GM18508 (cell line): Measurements from ENCODE around the gene LDLRAD3.

ENCODE experiments used
- ATAC-seq: cut with Tn5 transposase; IDR thresholded peaks from one replicate; pipeline ENCODE4 v1.9.1; 2021; ENCODE audit warnings: moderate number of reproducible peaks; ENCODE audit not compliant: insufficient read depth, unreplicated experiment

LDLRAD3 gene

GRCh38 chr11:36092314-36093030, 148.6 kb downstream of the LDLRAD3 start:
- ATAC-seq, result no peak

GRCh38 chr11:36093548-36093947, 149.7 kb downstream of the LDLRAD3 start:
- ATAC-seq, result no peak

GRCh38 chr11:36094164-36094563, 150.3 kb downstream of the LDLRAD3 start:
- no peak for ATAC-seq

- ATAC-seq, result no peak
These were observed 151.9 kb downstream of the LDLRAD3 start for GRCh38 chr11:36095716-36096115.

GRCh38 chr11:36097219-36097650, 153.4 kb downstream of the LDLRAD3 start:
- no peak for ATAC-seq

- no peak for ATAC-seq
These were observed 154.2 kb downstream of the LDLRAD3 start for GRCh38 chr11:36098087-36098486.

GRCh38 chr11:36098853-36099375, 155.1 kb downstream of the LDLRAD3 start:
- ATAC-seq, result no peak

- no peak for ATAC-seq
These were observed 157.6 kb downstream of the LDLRAD3 start for GRCh38 chr11:36101466-36101865.

- no peak for ATAC-seq
These were observed 159.0 kb downstream of the LDLRAD3 start for GRCh38 chr11:36102868-36103267.

GRCh38 chr11:36103933-36104530, 160.2 kb downstream of the LDLRAD3 start:
- no peak for ATAC-seq

- no peak for ATAC-seq
These were observed 160.8 kb downstream of the LDLRAD3 start for GRCh38 chr11:36104660-36104992.

GRCh38 chr11:36105743-36106581, 162.1 kb downstream of the LDLRAD3 start:
- ATAC-seq, result no peak

- ATAC-seq, result no peak
These were observed 163.7 kb downstream of the LDLRAD3 start for GRCh38 chr11:36107547-36107946.

GRCh38 chr11:36108881-36109589, 165.2 kb downstream of the LDLRAD3 start:
- no peak for ATAC-seq

- no peak for ATAC-seq
These were observed 165.7 kb downstream of the LDLRAD3 start for GRCh38 chr11:36109590-36109849.

- no peak for ATAC-seq
These were observed 166.2 kb downstream of the LDLRAD3 start for GRCh38 chr11:36109850-36110606.

GRCh38 chr11:36110668-36111410, 167.0 kb downstream of the LDLRAD3 start:
- no peak for ATAC-seq

GRCh38 chr11:36114095-36114494, 170.2 kb downstream of the LDLRAD3 start:
- no peak for ATAC-seq

- ATAC-seq, result no peak
These were observed 171.5 kb downstream of the LDLRAD3 start for GRCh38 chr11:36115378-36115801.
